Gastrocnemius medialis (tissue), 4 donors: Measurements from ENCODE around the gene TECPR2.

Source experiments
- CTCF ChIP-seq, 5 experiments: fragments of 450-650 bp in 3 of 5; fragments of 200-600 bp in 2 of 5; sonication (generic) in 2 of 5; IDR thresholded peaks in 4 of 5; conservative IDR thresholded peaks in 1 of 5; 1 replicate in 4 of 5; 2 replicates in 1 of 5; pipeline ENCODE4 v1.5.1; 2016 to 2019; ENCODE audit warnings: antibody characterized with exemption in 5 of 5, mild to moderate bottlenecking in 3 of 5, moderate library complexity in 3 of 5
- POLR2A ChIP-seq, 2 donors: fragments of 450-650 bp; IDR thresholded peaks; one replicate each; pipeline ENCODE4 v1.6.1; 2017; ENCODE audit warnings: antibody characterized with exemption in 2 of 2, mild to moderate bottlenecking in 2 of 2, moderate library complexity in 2 of 2

GRCh38 chr14:102454711-102455110 lies 92.0 kb downstream of the TECPR2 start:
- TF ChIP-seq CTCF (IDR thresholded peaks at IDR 0.05 in 4 of 5, conservative IDR thresholded peaks at IDR 0.05 in 1 of 5) (no peak), POLR2A (IDR thresholded peaks at IDR 0.05) (no peak)
